Endothelial cell of umbilical vein (primary cell): ENCODE data around the gene DPP10. TPM values are rescaled to one million over a fixed set of nuclear protein-coding genes. Genes with fewer than 3 reads are reported as not detected.

ENCODE experiments used
- BruUV-seq: library from RNA; stranded (reverse); fragments of 400-500 nt; replicated peaks from 2 replicates; lab custom pipeline; 2021; lab: Mats Ljungman, UMichigan
- CTCF ChIA-PET: fragments of 300-600, 350-600 bp; sonication (Branson Sonifier 250); formaldehyde crosslinking; loops from one replicate; lab custom pipeline; 2021; ENCODE audit warnings: antibody characterized with exemption, inconsistent platforms; lab: Charles Lee
- POLR2A ChIA-PET: fragments of 300-600, 350-600 bp; sonication (Branson Sonifier 250); formaldehyde crosslinking; loops from one replicate; lab custom pipeline; 2021; ENCODE audit warnings: antibody characterized with exemption, inconsistent platforms; lab: Charles Lee
- DNase-seq: peaks from one replicate; pipeline ENCODE4 v3.0.0-alpha.2; 2011; ENCODE audit warnings: low read depth, low spot score
- FAIRE-seq: peaks from 2 replicates; lab custom pipeline; 2011; peaks lifted over from hg19 to GRCh38; lab: Jason Lieb, UNC
- H2AFZ ChIP-seq: 2 replicates; pipeline ENCODE4 v1.6.0; 2012; ENCODE audit warnings: low read depth, low read length, control low read depth, inconsistent platforms
- H3K27ac ChIP-seq: 2 replicates; pipeline ENCODE4 v1.5.1; 2011; ENCODE audit warnings: low read depth, mild to moderate bottlenecking, control low read depth, low read length, moderate library complexity; ENCODE audit not compliant: insufficient read depth
- H3K27me3 ChIP-seq, 2 experiments: 2 replicates each; pipeline versions ENCODE4 v1.6.0 to v1.6.1; 2011; ENCODE audit warnings: low read length in 2 of 2, mixed read lengths in 1 of 2; ENCODE audit not compliant: control insufficient read depth in 2 of 2, insufficient read depth in 2 of 2
- H3K36me3 ChIP-seq, 2 experiments: 2 replicates in 1 of 2; 3 replicates in 1 of 2; pipeline ENCODE4 v1.5.1; 2011; ENCODE audit warnings: low read length in 2 of 2, mild to moderate bottlenecking in 1 of 2, moderate library complexity in 1 of 2; ENCODE audit not compliant: control insufficient read depth in 2 of 2, insufficient read depth in 2 of 2; ENCODE audit errors: extremely low read depth in 1 of 2
- H3K4me1 ChIP-seq: 3 replicates; pipeline ENCODE4 v1.5.1; 2011; ENCODE audit warnings: mild to moderate bottlenecking, low read length; ENCODE audit not compliant: control insufficient read depth, insufficient read depth; ENCODE audit errors: extremely low read depth
- H3K4me2 ChIP-seq: 2 replicates; pipeline ENCODE4 v1.6.1; 2011; ENCODE audit warnings: low read length, control low read depth, mixed read lengths; ENCODE audit not compliant: insufficient read depth
- H3K4me3 ChIP-seq, 3 experiments: fragments of 200-600 bp in 1 of 3; sonication (generic), shearing (Covaris generic) in 1 of 3; replicated peaks in 1 of 3; 2 replicates each; pipeline ENCODE4 v1.5.1; 2011 to 2016; ENCODE audit warnings: control low read depth in 3 of 3, low read length in 3 of 3, mild to moderate bottlenecking in 2 of 3, inconsistent platforms in 1 of 3, low read depth in 1 of 3, moderate library complexity in 1 of 3; ENCODE audit not compliant: insufficient read depth in 1 of 3
- H3K79me2 ChIP-seq: 2 replicates; pipeline ENCODE4 v1.6.0; 2012; ENCODE audit warnings: low read length, inconsistent platforms; ENCODE audit not compliant: control insufficient read depth, insufficient read depth
- H3K9ac ChIP-seq: replicated peaks from 2 replicates; pipeline ENCODE3; 2011; ENCODE audit warnings: low read length, control low read depth; ENCODE audit not compliant: insufficient read depth; ENCODE audit errors: extremely low read depth
- H3K9me1 ChIP-seq: replicated peaks from 3 replicates; pipeline ENCODE4 v1.6.0; 2011; ENCODE audit warnings: mild to moderate bottlenecking, low read length; ENCODE audit not compliant: control insufficient read depth, insufficient read depth; ENCODE audit errors: extremely low read depth
- H3K9me3 ChIP-seq: replicated peaks from 2 replicates; pipeline ENCODE4 v1.5.1; 2012; ENCODE audit warnings: low read length, inconsistent platforms; ENCODE audit not compliant: control insufficient read depth, insufficient read depth
- H4K20me1 ChIP-seq: replicated peaks from 2 replicates; pipeline ENCODE3; 2011; ENCODE audit warnings: mild to moderate bottlenecking, low read length; ENCODE audit not compliant: control insufficient read depth, insufficient read depth; ENCODE audit errors: extremely low read depth
- CTCF ChIP-seq, 2 donors: IDR thresholded peaks; 1 replicate in 1 of 2; 2 replicates in 1 of 2; pipeline ENCODE4 v1.5.1; 2011; ENCODE audit warnings: low read length in 2 of 2, mild to moderate bottlenecking in 2 of 2, moderate library complexity in 2 of 2, control low read depth in 1 of 2, inconsistent platforms in 1 of 2, low read depth in 1 of 2; ENCODE audit not compliant: insufficient read depth in 1 of 2; ENCODE audit errors: extremely low read depth in 1 of 2
- EZH2 ChIP-seq: IDR thresholded peaks from 2 replicates; pipeline ENCODE4 v1.6.1; 2012; ENCODE audit warnings: borderline replicate concordance, low read depth, mild to moderate bottlenecking, moderate library complexity, low read length, inconsistent platforms; ENCODE audit not compliant: severe bottlenecking
- FOS ChIP-seq: IDR thresholded peaks from 2 replicates; pipeline ENCODE4 v1.6.1; 2011; ENCODE audit warnings: mild to moderate bottlenecking, low read length, moderate library complexity, borderline replicate concordance; ENCODE audit not compliant: insufficient read depth
- GATA2 ChIP-seq: IDR thresholded peaks from 2 replicates; pipeline ENCODE4 v1.7.0; 2011; ENCODE audit warnings: low read depth, mild to moderate bottlenecking, moderate library complexity, mixed read lengths, low read length; ENCODE audit not compliant: insufficient read length, insufficient read depth
- JUN ChIP-seq: IDR thresholded peaks from 2 replicates; pipeline ENCODE4 v1.6.1; 2011; ENCODE audit warnings: borderline replicate concordance, low read depth; ENCODE audit not compliant: insufficient read length, insufficient read depth
- MYC ChIP-seq: IDR thresholded peaks from one replicate; pipeline ENCODE4 v1.6.1; 2011; ENCODE audit warnings: mild to moderate bottlenecking, low read depth, low read length
- POLR2A ChIP-seq: IDR thresholded peaks from 2 replicates; pipeline ENCODE4 v1.6.1; 2012; ENCODE audit warnings: low read depth, mild to moderate bottlenecking, control low read depth, low read length
- POLR2AphosphoS5 ChIP-seq: IDR thresholded peaks from 2 replicates; pipeline ENCODE4 v1.6.1; 2012; ENCODE audit warnings: low read depth, mild to moderate bottlenecking, control low read depth, low read length, moderate library complexity; ENCODE audit not compliant: insufficient read depth
- dilution Hi-C: fragments of 300-500 bp; cut with MboI; formaldehyde crosslinking; loops from one replicate; pipeline ENCODE4 v1.15.0; 2019; ENCODE audit warnings: low sequenced_read_pairs; ENCODE audit not compliant: extremely low pct_ligation_motif_present
- intact Hi-C: fragments of 100-400 bp; cut with micrococcal nuclease; formaldehyde crosslinking; loops from one replicate; pipeline ENCODE4 v1.10.0; 2022
- polyA plus RNA-seq, 4 experiments: library from polyadenylated mRNA; depleted of rRNA in 3 of 4; stranded (reverse) in 3 of 4; unstranded in 1 of 4; fragments of >200 nt; gene quantifications; 2 replicates each; pipeline versions ENCODE4 v1.2.1 to v1.2.3, GENCODE V29; 2011 to 2012; ENCODE audit warnings: missing spikeins in 1 of 4
- total RNA-seq: library from RNA; stranded (reverse); gene quantifications from 2 replicates; pipeline ENCODE4 v1.2.3, GENCODE V29; 2021
- TF ChIP-seq, protein P1 (sequence below): IDR thresholded peaks from 2 replicates; pipeline ENCODE4 v1.6.1; 2011; ENCODE audit not compliant: insufficient read depth, insufficient read length

DPP10 gene
- total and polyA plus RNA-seq, 2 donors (not counting 3 experiments of a cell fraction or from before 2014, with no cell fraction given), result not detected

- H3K4me1 ChIP-seq, result no peaks in the 10 kb centered on the region
- DNase-seq (no peak), FAIRE-seq (no peak)
- dilution Hi-C loops (no loop called here), intact Hi-C loops (no loop called here)
- POLR2A ChIA-PET, result no interaction called here
- no peak overlapping the region for H3K9ac ChIP-seq
- no peak overlapping the region for H3K4me2 ChIP-seq
- H2AFZ ChIP-seq, result no peak overlapping the region
- H3K36me3 ChIP-seq, result no peaks in the 10 kb centered on the region
- no peaks in the 10 kb centered on the region for H4K20me1 ChIP-seq
- no peak overlapping the region for H3K27ac ChIP-seq
- TF ChIP-seq GATA2 (no peak), JUN (no peak), FOS (no peak), POLR2A (no peak), CTCF (IDR thresholded peaks at IDR 0.05; ENCODE audit: extremely low read depth in 1 of 2, insufficient read depth in 1 of 2, low read depth in 1 of 2, low read length in 2 of 2) (no peak), EZH2 (no peak), MYC (no peak), POLR2AphosphoS5 (no peak)
- TF ChIP-seq, protein P1, sequence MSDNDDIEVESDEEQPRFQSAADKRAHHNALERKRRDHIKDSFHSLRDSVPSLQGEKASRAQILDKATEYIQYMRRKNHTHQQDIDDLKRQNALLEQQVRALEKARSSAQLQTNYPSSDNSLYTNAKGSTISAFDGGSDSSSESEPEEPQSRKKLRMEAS, result no peak
- H3K79me2 ChIP-seq, result no peaks in the 10 kb centered on the region
- no peaks in the 10 kb centered on the region for H3K27me3 ChIP-seq
- H3K9me3 ChIP-seq, result peaks cover 2% of the 10 kb centered on the region
- no peaks in the 10 kb centered on the region for H3K9me1 ChIP-seq
- CTCF ChIA-PET, result no interaction called here
- H3K4me3 ChIP-seq, result no peak overlapping the region
- BruUV-seq, result no TSS peak
Observed at GRCh38 chr2:114651933-114652332, 209.5 kb downstream of the DPP10 start.
